ENCODE data around the gene C16orf96.

DNA sequence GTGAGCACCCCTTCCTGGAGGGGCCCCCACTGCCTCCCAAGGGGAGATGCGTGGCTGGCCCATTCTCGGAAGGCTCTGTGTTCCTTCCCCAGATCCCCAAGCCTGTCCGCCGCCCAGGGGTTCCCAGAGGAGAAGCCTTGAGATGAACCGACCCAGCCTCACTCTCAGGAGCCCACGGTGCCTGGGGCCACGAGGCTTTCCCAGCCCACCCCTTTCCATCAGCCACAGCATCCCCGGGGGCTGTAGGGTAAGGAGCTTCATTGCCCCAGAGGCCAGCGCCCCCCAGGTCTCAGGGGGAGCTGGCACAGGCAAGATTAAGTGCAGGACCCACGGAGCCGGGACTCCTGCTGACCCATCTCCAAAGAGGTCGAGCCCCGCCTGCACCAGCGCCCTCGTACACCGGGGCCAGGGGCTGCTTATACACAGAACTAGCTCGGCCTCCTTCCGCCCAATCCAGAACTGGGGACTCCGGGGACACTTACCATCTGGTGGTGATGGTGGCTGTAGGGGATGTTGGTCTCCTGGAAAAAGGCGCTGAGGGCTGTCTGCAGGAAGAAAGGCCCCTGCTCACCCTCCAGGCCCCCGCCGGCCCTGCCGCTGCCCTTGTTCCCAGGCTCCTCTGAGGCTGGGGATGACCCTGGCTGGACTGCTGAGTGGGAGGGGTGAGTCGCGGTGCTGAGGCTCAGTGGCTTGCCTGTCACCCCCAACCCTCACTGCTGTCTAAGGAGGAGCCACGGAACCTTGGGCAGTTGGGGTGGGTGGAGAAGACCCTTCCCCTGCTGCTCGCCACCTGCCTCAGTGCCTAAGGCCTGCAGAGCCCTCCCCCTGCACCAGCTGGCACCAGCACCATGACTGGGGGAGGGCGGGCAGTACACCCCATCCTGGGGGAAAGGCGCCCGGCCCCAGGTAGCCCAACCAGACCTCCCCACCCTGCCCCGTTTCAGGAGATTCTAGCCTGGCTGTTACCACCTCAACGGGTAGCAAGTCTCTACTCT lies 54.2 kb downstream of the C16orf96 start:
- TF ChIP-seq, protein P1, sequence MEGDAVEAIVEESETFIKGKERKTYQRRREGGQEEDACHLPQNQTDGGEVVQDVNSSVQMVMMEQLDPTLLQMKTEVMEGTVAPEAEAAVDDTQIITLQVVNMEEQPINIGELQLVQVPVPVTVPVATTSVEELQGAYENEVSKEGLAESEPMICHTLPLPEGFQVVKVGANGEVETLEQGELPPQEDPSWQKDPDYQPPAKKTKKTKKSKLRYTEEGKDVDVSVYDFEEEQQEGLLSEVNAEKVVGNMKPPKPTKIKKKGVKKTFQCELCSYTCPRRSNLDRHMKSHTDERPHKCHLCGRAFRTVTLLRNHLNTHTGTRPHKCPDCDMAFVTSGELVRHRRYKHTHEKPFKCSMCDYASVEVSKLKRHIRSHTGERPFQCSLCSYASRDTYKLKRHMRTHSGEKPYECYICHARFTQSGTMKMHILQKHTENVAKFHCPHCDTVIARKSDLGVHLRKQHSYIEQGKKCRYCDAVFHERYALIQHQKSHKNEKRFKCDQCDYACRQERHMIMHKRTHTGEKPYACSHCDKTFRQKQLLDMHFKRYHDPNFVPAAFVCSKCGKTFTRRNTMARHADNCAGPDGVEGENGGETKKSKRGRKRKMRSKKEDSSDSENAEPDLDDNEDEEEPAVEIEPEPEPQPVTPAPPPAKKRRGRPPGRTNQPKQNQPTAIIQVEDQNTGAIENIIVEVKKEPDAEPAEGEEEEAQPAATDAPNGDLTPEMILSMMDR (IDR thresholded peaks at IDR 0.05; ENCODE audit: low read length) = no peak
- TF ChIP-seq EZH2 (IDR thresholded peaks at IDR 0.05; ENCODE audit: borderline replicate concordance, low read length) = no peak

Data from OCI-LY1 (cell line).